ENCODE data around the gene CFAP161. TPM values are rescaled to one million over a fixed set of nuclear protein-coding genes. Genes with fewer than 3 reads are reported as not detected.

Gene CFAP161
- total and polyA plus RNA-seq, 9 of the 15 experiments (the other 6 are each of a cell fraction or from before 2014, with no cell fraction given) = 25.8 to 83.3 (median 75.6) TPM

GRCh38 chr15:81181220-81181619, 47.1 kb downstream of the CFAP161 start:
- DNase-seq (ENCODE audit: extremely low read depth in 1 of 4, low spot score in 3 of 4) (no peak), FAIRE-seq (no peak), ATAC-seq (no peak)
- POLR2A ChIA-PET = no interaction called here
- Histone ChIP-seq H3K9me1 (ENCODE audit: control insufficient read depth, insufficient read depth, low read length) (no peaks in the 10 kb centered on the region), H3K36me3 (ENCODE audit: control insufficient read depth, insufficient read depth, low read length) (no peaks in the 10 kb centered on the region), H3K27ac (ENCODE audit: extremely low read depth, low read depth, low read length) (no peak overlapping the region), H3K4me3 (no peak overlapping the region), H3K79me2 (ENCODE audit: control insufficient read depth, insufficient read depth, low read length) (no peaks in the 10 kb centered on the region), H4K20me1 (replicated peaks; ENCODE audit: control insufficient read depth, insufficient read depth, low read length) (no peaks in the 10 kb centered on the region), H3K9me3 (replicated peaks; ENCODE audit: control insufficient read depth, insufficient read depth, low read depth, low read length) (no peaks in the 10 kb centered on the region), H2AFZ (ENCODE audit: low read depth, low read length) (no peak overlapping the region), H3K9ac (ENCODE audit: insufficient read depth in 1 of 2, low read depth in 2 of 2, low read length in 2 of 2) (no peak overlapping the region; a peak in 1 of 4 replicates), H3K4me1 (replicated peaks in 1 of 2; ENCODE audit: control insufficient read depth in 2 of 2, insufficient read depth in 2 of 2, low read length in 2 of 2) (peaks cover 0 to 4% of the 10 kb centered on the region in 2 experiments; a peak in 2 of 5 replicates), H3K27me3 (ENCODE audit: control insufficient read depth in 2 of 2, insufficient read depth in 2 of 2, low read length in 2 of 2) (no peaks in the 10 kb centered on the region), H3K4me2 (ENCODE audit: insufficient read depth, low read length) (no peak overlapping the region)
- CTCF ChIA-PET (ENCODE audit: low intra/inter-chr PET ratio) = no interaction called here
- intact Hi-C loops (cut with micrococcal nuclease) (no loop called here), in situ Hi-C loops (cut with MboI) (no loop called here)
- BruUV-seq (replicated peaks) = no TSS peak
- WGBS (ENCODE audit: insufficient coverage, low coverage, missing lambda C conversion rate) = 61% methylated on average over 3 of the region's 3 CpGs
- no peak for TF ChIP-seq LEF1 (IDR thresholded peaks at IDR 0.05)
- peak; percentile 71 for TF ChIP-seq REST (IDR thresholded peaks at IDR 0.05; ENCODE audit: borderline replicate concordance)
- TF ChIP-seq REST (CRISPR knock-in tag; IDR thresholded peaks at IDR 0.05; ENCODE audit: low read depth) = no peak
